Ishikawa (cell line): ENCODE data around the gene TMEM248.

Experiments
- MAX ChIP-seq: IDR thresholded peaks from 2 replicates; pipeline ENCODE4 v1.6.1; 2012
- NFIC ChIP-seq: IDR thresholded peaks from 2 replicates; pipeline ENCODE4 v1.6.1; 2012
- RAD21 ChIP-seq: IDR thresholded peaks from 2 replicates; pipeline ENCODE4 v1.6.1; 2012; ENCODE audit warnings: low read depth
- TAF1 ChIP-seq: IDR thresholded peaks from 2 replicates; pipeline ENCODE4 v1.6.1; 2012; ENCODE audit warnings: low read depth, mild to moderate bottlenecking
- TCF12 ChIP-seq: IDR thresholded peaks from 2 replicates; pipeline ENCODE4 v1.6.1; 2012; ENCODE audit warnings: low read depth
- YY1 ChIP-seq: IDR thresholded peaks from 2 replicates; pipeline ENCODE4 v1.6.1; 2012; ENCODE audit warnings: low read depth
- TF ChIP-seq, protein P1 (sequence below): IDR thresholded peaks from 2 replicates; pipeline ENCODE4 v1.6.1; 2012; ENCODE audit warnings: low read depth, mild to moderate bottlenecking

DNA sequence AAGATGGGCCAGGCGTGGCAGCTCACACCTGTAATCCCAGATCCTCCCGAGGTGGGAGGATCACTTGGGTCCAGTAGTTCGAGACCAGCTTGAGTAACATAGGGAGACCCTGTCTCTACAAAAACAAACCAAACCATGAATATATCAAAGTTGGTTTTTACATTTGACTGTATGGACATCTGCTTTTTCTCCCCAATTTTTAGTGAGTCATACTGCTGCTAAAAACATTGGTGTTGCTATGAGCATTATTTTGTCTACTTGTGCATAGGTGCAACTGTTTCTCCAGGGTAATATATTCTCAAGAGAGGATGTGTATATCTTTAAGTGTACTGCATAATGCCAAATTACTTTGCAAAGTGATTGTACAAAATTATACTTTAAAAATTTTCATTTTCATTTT is 769 bp upstream of the TMEM248 start:
- TF ChIP-seq RAD21 (no peak), NFIC (no peak), TAF1 (no peak), MAX (no peak), TCF12 (no peak), YY1 (no peak)
- TF ChIP-seq, protein P1, sequence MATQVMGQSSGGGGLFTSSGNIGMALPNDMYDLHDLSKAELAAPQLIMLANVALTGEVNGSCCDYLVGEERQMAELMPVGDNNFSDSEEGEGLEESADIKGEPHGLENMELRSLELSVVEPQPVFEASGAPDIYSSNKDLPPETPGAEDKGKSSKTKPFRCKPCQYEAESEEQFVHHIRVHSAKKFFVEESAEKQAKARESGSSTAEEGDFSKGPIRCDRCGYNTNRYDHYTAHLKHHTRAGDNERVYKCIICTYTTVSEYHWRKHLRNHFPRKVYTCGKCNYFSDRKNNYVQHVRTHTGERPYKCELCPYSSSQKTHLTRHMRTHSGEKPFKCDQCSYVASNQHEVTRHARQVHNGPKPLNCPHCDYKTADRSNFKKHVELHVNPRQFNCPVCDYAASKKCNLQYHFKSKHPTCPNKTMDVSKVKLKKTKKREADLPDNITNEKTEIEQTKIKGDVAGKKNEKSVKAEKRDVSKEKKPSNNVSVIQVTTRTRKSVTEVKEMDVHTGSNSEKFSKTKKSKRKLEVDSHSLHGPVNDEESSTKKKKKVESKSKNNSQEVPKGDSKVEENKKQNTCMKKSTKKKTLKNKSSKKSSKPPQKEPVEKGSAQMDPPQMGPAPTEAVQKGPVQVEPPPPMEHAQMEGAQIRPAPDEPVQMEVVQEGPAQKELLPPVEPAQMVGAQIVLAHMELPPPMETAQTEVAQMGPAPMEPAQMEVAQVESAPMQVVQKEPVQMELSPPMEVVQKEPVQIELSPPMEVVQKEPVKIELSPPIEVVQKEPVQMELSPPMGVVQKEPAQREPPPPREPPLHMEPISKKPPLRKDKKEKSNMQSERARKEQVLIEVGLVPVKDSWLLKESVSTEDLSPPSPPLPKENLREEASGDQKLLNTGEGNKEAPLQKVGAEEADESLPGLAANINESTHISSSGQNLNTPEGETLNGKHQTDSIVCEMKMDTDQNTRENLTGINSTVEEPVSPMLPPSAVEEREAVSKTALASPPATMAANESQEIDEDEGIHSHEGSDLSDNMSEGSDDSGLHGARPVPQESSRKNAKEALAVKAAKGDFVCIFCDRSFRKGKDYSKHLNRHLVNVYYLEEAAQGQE = no peak
